IMR-90 (cell line): ENCODE measurements around the gene PRKAG2. TPM values are rescaled to one million over a fixed set of nuclear protein-coding genes. Genes with fewer than 3 reads are reported as not detected.
A peak's percentile ranks its signal among the peaks of the same experiment; 100 is the strongest.

Source experiments
- ATAC-seq: fragments of 200-7000 bp; cut with Tn5 transposase; 2 replicates; pipeline ENCODE4 v1.9.1; 2020; ENCODE audit warnings: low read depth, mild to moderate bottlenecking, moderate library complexity
- BruUV-seq: library from RNA; stranded (reverse); fragments of 400-500 nt; replicated peaks from 2 replicates; lab custom pipeline; 2021; lab: Mats Ljungman, UMichigan
- CTCF ChIA-PET: fragments of 300-600 bp; formaldehyde crosslinking; extraction: SDS; loops from one replicate; lab custom pipeline; 2021; ENCODE audit warnings: antibody characterized with exemption; lab: Yijun Ruan, JAX
- POLR2A ChIA-PET: fragments of 300-600 bp; sonication (Branson Sonifier 250); formaldehyde crosslinking; loops from one replicate; lab custom pipeline; 2022; ENCODE audit warnings: antibody characterized with exemption; ENCODE audit not compliant: unreplicated experiment; lab: Charles Lee
- DNase-seq: peaks from one replicate; pipeline ENCODE4 v3.0.0; 2013
- H2AFZ ChIP-seq: replicated peaks from 2 replicates; pipeline ENCODE3; 2013; ENCODE audit warnings: low read length, mild to moderate bottlenecking; ENCODE audit not compliant: poor library complexity
- H2AK5ac ChIP-seq: 2 replicates; pipeline ENCODE4 v1.6.1; 2013; ENCODE audit warnings: low read depth, low read length, inconsistent platforms
- H2AK9ac ChIP-seq: replicated peaks from 2 replicates; pipeline ENCODE3; 2013; ENCODE audit warnings: mild to moderate bottlenecking, low read depth, low read length, moderate library complexity; ENCODE audit not compliant: poor library complexity
- H2BK120ac ChIP-seq: 2 replicates; pipeline ENCODE4 v1.6.1; 2013; ENCODE audit warnings: low read depth, low read length, inconsistent platforms
- H2BK15ac ChIP-seq: 3 replicates; pipeline ENCODE4 v1.6.1; 2013; ENCODE audit warnings: low read depth, low read length, inconsistent platforms
- H2BK20ac ChIP-seq: 2 replicates; pipeline ENCODE4 v1.6.1; 2013; ENCODE audit warnings: low read depth, mild to moderate bottlenecking, inconsistent platforms, low read length, moderate library complexity
- H2BK5ac ChIP-seq: 2 replicates; pipeline ENCODE4 v1.6.1; 2013; ENCODE audit warnings: mild to moderate bottlenecking, low read depth, low read length, inconsistent platforms; ENCODE audit not compliant: poor library complexity, severe bottlenecking
- H3K14ac ChIP-seq: replicated peaks from 2 replicates; pipeline ENCODE4 v1.6.1; 2013; ENCODE audit warnings: low read depth, low read length, inconsistent platforms
- H3K18ac ChIP-seq: 2 replicates; pipeline ENCODE4 v1.6.1; 2013; ENCODE audit warnings: low read depth, low read length, control low read depth
- H3K23ac ChIP-seq: 2 replicates; pipeline ENCODE4 v1.6.1; 2013; ENCODE audit warnings: low read depth, low read length, inconsistent platforms
- H3K27ac ChIP-seq: 2 replicates; pipeline ENCODE4 v1.5.1; 2013; ENCODE audit warnings: mild to moderate bottlenecking, control low read depth, low read length; ENCODE audit not compliant: insufficient read depth
- H3K27me3 ChIP-seq: 2 replicates; pipeline ENCODE4 v1.6.1; 2013; ENCODE audit warnings: low read length; ENCODE audit not compliant: control insufficient read depth, insufficient read depth
- H3K36me3 ChIP-seq: 2 replicates; pipeline ENCODE4 v1.6.1; 2013; ENCODE audit warnings: low read length, mixed read lengths; ENCODE audit not compliant: control insufficient read depth, insufficient read depth
- H3K4ac ChIP-seq: 2 replicates; pipeline ENCODE4 v1.6.1; 2013; ENCODE audit warnings: low read depth, low read length, inconsistent platforms
- H3K4me1 ChIP-seq: 2 replicates; pipeline ENCODE4 v1.6.1; 2013; ENCODE audit warnings: low read length, mixed read lengths; ENCODE audit not compliant: control insufficient read depth, insufficient read depth
- H3K4me2 ChIP-seq: 2 replicates; pipeline ENCODE4 v1.6.1; 2013; ENCODE audit warnings: low read depth, mild to moderate bottlenecking, control low read depth, low read length, moderate library complexity
- H3K4me3 ChIP-seq: 2 replicates; pipeline ENCODE4 v1.5.1; 2013; ENCODE audit warnings: low read depth, mild to moderate bottlenecking, control low read depth, low read length, moderate library complexity; ENCODE audit not compliant: insufficient read depth
- H3K56ac ChIP-seq: 2 replicates; pipeline ENCODE4 v1.6.1; 2013; ENCODE audit warnings: low read length, inconsistent platforms; ENCODE audit not compliant: insufficient read depth; ENCODE audit errors: extremely low read depth
- H3K79me1 ChIP-seq, 2 experiments: 2 replicates each; pipeline ENCODE4 v1.6.1; 2013; ENCODE audit warnings: low read length in 2 of 2, inconsistent platforms in 1 of 2, low read depth in 1 of 2
- H3K9ac ChIP-seq: 2 replicates; pipeline ENCODE4 v1.6.1; 2013; ENCODE audit warnings: low read depth, low read length, control low read depth
- H3K9me1 ChIP-seq: 2 replicates; pipeline ENCODE4 v1.6.1; 2013; ENCODE audit warnings: low read length, inconsistent platforms; ENCODE audit not compliant: insufficient read depth
- H3K9me3 ChIP-seq: 2 replicates; pipeline ENCODE4 v1.6.1; 2013; ENCODE audit warnings: low read length; ENCODE audit not compliant: control insufficient read depth, insufficient read depth
- H4K20me1 ChIP-seq: 2 replicates; pipeline ENCODE4 v1.6.1; 2013; ENCODE audit warnings: low read length, inconsistent platforms; ENCODE audit not compliant: insufficient read depth
- H4K5ac ChIP-seq: 2 replicates; pipeline ENCODE4 v1.6.1; 2013; ENCODE audit warnings: mild to moderate bottlenecking, low read depth, low read length, control low read depth
- H4K8ac ChIP-seq, 2 experiments: 2 replicates each; pipeline ENCODE4 v1.6.1; 2013; ENCODE audit warnings: low read depth in 2 of 2, low read length in 2 of 2, control low read depth in 1 of 2, inconsistent platforms in 1 of 2
- H4K91ac ChIP-seq: 2 replicates; pipeline ENCODE4 v1.6.1; 2013; ENCODE audit warnings: low read depth, low read length, inconsistent platforms; ENCODE audit not compliant: insufficient read depth
- BHLHE40 ChIP-seq: fragments of 150-350 bp; IDR thresholded peaks from 2 replicates; pipeline ENCODE4 v1.6.1; 2016; ENCODE audit warnings: mild to moderate bottlenecking, low read depth, low read length
- CEBPB ChIP-seq: IDR thresholded peaks from 2 replicates; pipeline ENCODE4 v1.6.1; 2012; ENCODE audit warnings: low read depth, low read length, improper control_type of control experiment
- CHD1 ChIP-seq: IDR thresholded peaks from 2 replicates; pipeline ENCODE4 v1.6.1; 2012; ENCODE audit warnings: low read depth, low read length, improper control_type of control experiment
- CTCF ChIP-seq: conservative IDR thresholded peaks from 2 replicates; pipeline ENCODE4 v1.5.1; 2012; ENCODE audit warnings: mild to moderate bottlenecking, low read depth, low read length, improper control_type of control experiment
- ELK1 ChIP-seq: fragments of 150-350 bp; IDR thresholded peaks from 2 replicates; pipeline ENCODE4 v1.6.1; 2016; ENCODE audit warnings: low read depth, mild to moderate bottlenecking, low read length, moderate library complexity, borderline replicate concordance
- FOS ChIP-seq: fragments of 150-350 bp; IDR thresholded peaks from 2 replicates; pipeline ENCODE4 v1.6.1; 2016; ENCODE audit warnings: low read depth, low read length
- MAFK ChIP-seq: IDR thresholded peaks from 2 replicates; pipeline ENCODE4 v1.6.1; 2012; ENCODE audit warnings: low read depth, low read length, improper control_type of control experiment
- MAZ ChIP-seq: IDR thresholded peaks from 2 replicates; pipeline ENCODE4 v1.6.1; 2012; ENCODE audit warnings: low read depth, mild to moderate bottlenecking, low read length, improper control_type of control experiment, moderate library complexity, borderline replicate concordance
- MXI1 ChIP-seq: IDR thresholded peaks from 2 replicates; pipeline ENCODE4 v1.6.1; 2012; ENCODE audit warnings: low read depth, mild to moderate bottlenecking, low read length, moderate library complexity, borderline replicate concordance
- NFE2L2 ChIP-seq: fragments of 150-350 bp; IDR thresholded peaks from 2 replicates; pipeline ENCODE4 v1.6.1; 2016; ENCODE audit warnings: low read depth, mild to moderate bottlenecking, low read length
- POLR2A ChIP-seq: IDR thresholded peaks from 2 replicates; pipeline ENCODE4 v1.6.1; 2012; ENCODE audit warnings: mild to moderate bottlenecking, low read depth, low read length
- RAD21 ChIP-seq: IDR thresholded peaks from 2 replicates; pipeline ENCODE4 v1.6.1; 2012; ENCODE audit warnings: low read length, improper control_type of control experiment
- RCOR1 ChIP-seq: IDR thresholded peaks from 2 replicates; pipeline ENCODE4 v1.6.1; 2012; ENCODE audit warnings: mild to moderate bottlenecking, low read length, improper control_type of control experiment; ENCODE audit not compliant: insufficient replicate concordance
- RFX5 ChIP-seq: IDR thresholded peaks from 2 replicates; pipeline ENCODE4 v1.8.0; 2012; ENCODE audit warnings: low read depth, mild to moderate bottlenecking, low read length, moderate library complexity
- SMC3 ChIP-seq: fragments of 150-350 bp; IDR thresholded peaks from 2 replicates; pipeline ENCODE4 v1.6.1; 2016; ENCODE audit warnings: low read depth, mild to moderate bottlenecking, antibody characterized with exemption, low read length, moderate library complexity
- USF2 ChIP-seq: fragments of 150-350 bp; IDR thresholded peaks from 2 replicates; pipeline ENCODE4 v1.6.1; 2017; ENCODE audit warnings: mild to moderate bottlenecking, antibody characterized with exemption, low read length, low read depth
- WGBS, 2 experiments: methylation state at CpG; one replicate each; pipeline versions ENCODE4 v1.1.5 to v1.1.7; 2013; ENCODE audit warnings: missing lambda C conversion rate in 2 of 2; ENCODE audit not compliant: insufficient read length in 1 of 2; ENCODE audit errors: extremely low coverage in 2 of 2; 5-methylcytosine and 5-hydroxymethylcytosine counted together
- dilution Hi-C: fragments of 300-500 bp; cut with HindIII; formaldehyde crosslinking; loops from one replicate; pipeline ENCODE4 v1.14.3; 2018; ENCODE audit warnings: low sequenced_read_pairs; ENCODE audit not compliant: unreplicated experiment
- in situ Hi-C: fragments of 300-500 bp; cut with MboI; formaldehyde crosslinking; loops from 3 replicates; pipeline ENCODE4 v1.14.3; 2019; ENCODE audit warnings: low sequenced_read_pairs, inconsistent platforms, mixed read lengths
- intact Hi-C: fragments of 100-400 bp; cut with micrococcal nuclease; formaldehyde crosslinking; loops from 2 replicates; pipeline ENCODE4 v1.10.0; 2022
- polyA plus RNA-seq, 3 experiments: library from polyadenylated mRNA; depleted of rRNA; stranded (reverse); fragments of >200 nt; gene quantifications; 2 replicates each; pipeline ENCODE4 v1.2.3, GENCODE V29; 2012; ENCODE audit warnings: low replicate concordance in 1 of 3
- total RNA-seq: library from RNA; depleted of rRNA; stranded (reverse); fragments of >200 nt; gene quantifications from 2 replicates; pipeline ENCODE4 v1.2.3, GENCODE V29; 2012

The PRKAG2 gene
- total and polyA plus RNA-seq, 2 of the 4 experiments (the other 2 are of a cell fraction): 15.4 to 21.6 TPM

- Histone ChIP-seq H2AK5ac (no peak overlapping the region), H3K27ac (no peak overlapping the region), H2BK5ac (no peak overlapping the region), H3K9me1 (peaks cover 24% of the 10 kb centered on the region), H3K56ac (no peak overlapping the region), H3K27me3 (no peaks in the 10 kb centered on the region), H4K91ac (no peak overlapping the region), H2BK120ac (no peak overlapping the region), H3K79me1 (peaks cover 38 to 64% of the 10 kb centered on the region in 2 experiments), H3K4me3 (no peak overlapping the region), H2BK15ac (no peak overlapping the region), H3K18ac (no peak overlapping the region), H3K4me1 (peaks cover 6% of the 10 kb centered on the region), H2BK20ac (no peak overlapping the region), H3K4me2 (no peak overlapping the region), H4K8ac (no peak overlapping the region), H3K14ac (no peak overlapping the region), H3K4ac (no peak overlapping the region), H2AFZ (no peak overlapping the region), H2AK9ac (peak overlapping the region; percentile 44), H3K9me3 (no peaks in the 10 kb centered on the region), H3K9ac (no peak overlapping the region), H3K36me3 (no peaks in the 10 kb centered on the region), H4K5ac (no peak overlapping the region), H3K23ac (no peak overlapping the region), H4K20me1 (peaks cover 30% of the 10 kb centered on the region)
- dilution Hi-C loops (no loop called here), in situ Hi-C loops (no loop called here), intact Hi-C loops (no loop called here)
- TF ChIP-seq BHLHE40 (no peak), RAD21 (no peak), SMC3 (no peak), MXI1 (no peak), CHD1 (no peak), RCOR1 (no peak), CEBPB (no peak), USF2 (no peak), ELK1 (no peak), POLR2A (no peak), MAFK (no peak), FOS (no peak), NFE2L2 (no peak), CTCF (no peak), MAZ (no peak), RFX5 (no peak)
- BruUV-seq: no TSS peak
- CTCF ChIA-PET: interaction anchor here (2.4 kb wide), 1 partner anchor 20 kb away, joined by 9 read pairs; no protein-coding TSS in a partner anchor
- ATAC-seq: no peak
- POLR2A ChIA-PET: no interaction called here
- 93% methylated on average over 7 of the region's 11 CpGs; no CpG with 5 or more reads in 1 of the 2 experiments for WGBS, 2 experiments
- DNase-seq: no peak
These were observed 265.9 kb downstream of the PRKAG2 start for GRCh38 chr7:151611041-151611440.
